ENCODE results near the gene FOXE1.

Gene FOXE1

GRCh38 chr9:97854696-97855485, 1.9 kb downstream of the FOXE1 start:
- ATAC-seq (ENCODE audit: insufficient read depth, low read depth) (no peak), DNase-seq (no peak)
- no peaks in the 10 kb centered on the region for H3K9me3 ChIP-seq (ENCODE audit: insufficient read depth, low read length, severe bottlenecking)
- H3K4me1 ChIP-seq (ENCODE audit: insufficient read depth, low read length): no peaks in the 10 kb centered on the region
- no peaks in the 10 kb centered on the region for H3K36me3 ChIP-seq (ENCODE audit: insufficient read depth, low read length)
- no peak overlapping the region for H3K4me2 ChIP-seq (ENCODE audit: insufficient read depth, low read length)
- TF ChIP-seq CTCF (IDR thresholded peaks at IDR 0.05; ENCODE audit: borderline replicate concordance, extremely low read depth, low read length, poor library complexity, severe bottlenecking) (no peak), EZH2 (IDR thresholded peaks at IDR 0.05; ENCODE audit: borderline replicate concordance, low read depth, low read length, severe bottlenecking) (no peak)
- no peak overlapping the region for H3K9ac ChIP-seq (ENCODE audit: low read depth, low read length)
- H2AFZ ChIP-seq (ENCODE audit: low read depth, low read length): no peak overlapping the region
- H4K20me1 ChIP-seq (ENCODE audit: insufficient read depth, low read length): no peaks in the 10 kb centered on the region
- no peak overlapping the region for H3K4me3 ChIP-seq (ENCODE audit: low read depth in 1 of 2, low read length in 2 of 2)
- no peaks in the 10 kb centered on the region for H3K79me2 ChIP-seq (ENCODE audit: insufficient read depth, low read length)
- no peak overlapping the region for H3K27ac ChIP-seq (ENCODE audit: low read length)
- peaks cover 4% of the 10 kb centered on the region for H3K27me3 ChIP-seq (ENCODE audit: insufficient read depth, low read length, poor library complexity)

GRCh38 chr9:97855486-97855875, 2.5 kb downstream of the FOXE1 start:
- H2AFZ ChIP-seq (ENCODE audit: low read depth, low read length): no peak overlapping the region
- no peak for DNase-seq
- no peak for ATAC-seq (ENCODE audit: insufficient read depth, low read depth)
- H3K27ac ChIP-seq (ENCODE audit: low read length): no peak overlapping the region
- H3K27me3 ChIP-seq (ENCODE audit: insufficient read depth, low read length, poor library complexity): peaks cover 5% of the 10 kb centered on the region
- no peak overlapping the region for H3K4me3 ChIP-seq (ENCODE audit: low read depth in 1 of 2, low read length in 2 of 2)
- no peak overlapping the region for H3K9ac ChIP-seq (ENCODE audit: low read depth, low read length)
- H3K9me3 ChIP-seq (ENCODE audit: insufficient read depth, low read length, severe bottlenecking): no peaks in the 10 kb centered on the region
- H3K36me3 ChIP-seq (ENCODE audit: insufficient read depth, low read length): no peaks in the 10 kb centered on the region
- H4K20me1 ChIP-seq (ENCODE audit: insufficient read depth, low read length): no peaks in the 10 kb centered on the region
- no peaks in the 10 kb centered on the region for H3K4me1 ChIP-seq (ENCODE audit: insufficient read depth, low read length)
- TF ChIP-seq EZH2 (IDR thresholded peaks at IDR 0.05; ENCODE audit: borderline replicate concordance, low read depth, low read length, severe bottlenecking) (no peak), CTCF (IDR thresholded peaks at IDR 0.05; ENCODE audit: borderline replicate concordance, extremely low read depth, low read length, poor library complexity, severe bottlenecking) (no peak)
- no peak overlapping the region for H3K4me2 ChIP-seq (ENCODE audit: insufficient read depth, low read length)
- H3K79me2 ChIP-seq (ENCODE audit: insufficient read depth, low read length): no peaks in the 10 kb centered on the region

- Histone ChIP-seq H3K4me1 (ENCODE audit: insufficient read depth, low read length) (no peaks in the 10 kb centered on the region), H3K4me3 (ENCODE audit: low read depth in 1 of 2, low read length in 2 of 2) (no peak overlapping the region), H3K27ac (ENCODE audit: low read length) (no peak overlapping the region), H3K79me2 (ENCODE audit: insufficient read depth, low read length) (no peaks in the 10 kb centered on the region), H3K27me3 (ENCODE audit: insufficient read depth, low read length, poor library complexity) (peaks cover 5% of the 10 kb centered on the region), H2AFZ (ENCODE audit: low read depth, low read length) (no peak overlapping the region), H3K4me2 (ENCODE audit: insufficient read depth, low read length) (no peak overlapping the region), H3K9me3 (ENCODE audit: insufficient read depth, low read length, severe bottlenecking) (no peaks in the 10 kb centered on the region), H3K36me3 (ENCODE audit: insufficient read depth, low read length) (no peaks in the 10 kb centered on the region), H4K20me1 (ENCODE audit: insufficient read depth, low read length) (no peaks in the 10 kb centered on the region), H3K9ac (ENCODE audit: low read depth, low read length) (no peak overlapping the region)
- DNase-seq (no peak), ATAC-seq (ENCODE audit: insufficient read depth, low read depth) (no peak)
- TF ChIP-seq CTCF (IDR thresholded peaks at IDR 0.05; ENCODE audit: borderline replicate concordance, extremely low read depth, low read length, poor library complexity, severe bottlenecking) (no peak), EZH2 (IDR thresholded peaks at IDR 0.05; ENCODE audit: borderline replicate concordance, low read depth, low read length, severe bottlenecking) (no peak)
Measured at GRCh38 chr9:97855899-97856298, 2.9 kb downstream of the FOXE1 start.

Data from DND-41 (cell line).